Measurements from ENCODE around the gene UGT1A8. TPM values are rescaled to one million over a fixed set of nuclear protein-coding genes. Genes with fewer than 3 reads are reported as not detected.

The UGT1A8 gene
- total and polyA plus RNA-seq, 9 of the 15 experiments (the other 6 are each of a cell fraction or from before 2014, with no cell fraction given): 0.04 TPM; not detected in 8

Other genes starting within 250 kb of the UGT1A8 start
Only the 7 nearest of the 11 such genes appear.
- 8.5 and 11.3 TPM in 2 replicates for gene USP40, start 50.9 kb upstream of the UGT1A8 start, total RNA-seq (2014; rRNA removed)
- gene USP40, start 50.9 kb upstream of the UGT1A8 start, total RNA-seq (2014; rRNA removed; fragmentation: Illumina TruSeq; extraction: Trizol): 12.8 and 14.8 TPM in 2 replicates
- 12.2 and 12.8 TPM in 2 replicates for gene USP40, start 50.9 kb upstream of the UGT1A8 start, total RNA-seq (2015; rRNA removed; fragmentation: Illumina TruSeq; extraction: Trizol)
- 12.9 and 13.1 TPM in 2 replicates for gene USP40, start 50.9 kb upstream of the UGT1A8 start, total RNA-seq (2021)
- gene USP40, start 50.9 kb upstream of the UGT1A8 start, polyA plus RNA-seq (2011; rRNA removed): 15.0 TPM in 2 replicates
- gene USP40, start 50.9 kb upstream of the UGT1A8 start, polyA plus RNA-seq (2014; fragmentation: Illumina TruSeq; extraction: Trizol): 9.3 and 10.6 TPM in 2 replicates
- 1 to 10 TPM; 5.5 to 7.9 TPM for gene USP40, start 50.9 kb upstream of the UGT1A8 start, polyA plus RNA-seq (2014; fragmentation: Nextera tagmentation; extraction: Ambion mirVana)
- gene USP40, start 50.9 kb upstream of the UGT1A8 start, polyA plus RNA-seq (2014; rRNA removed): 9.0 and 9.3 TPM in 2 replicates
- not detected in 2 replicates for gene UGT1A10, start 18.8 kb downstream of the UGT1A8 start, total RNA-seq (2014; rRNA removed)
- gene UGT1A10, start 18.8 kb downstream of the UGT1A8 start, total RNA-seq (2014; rRNA removed; fragmentation: Illumina TruSeq; extraction: Trizol): not detected in 2 replicates
- not detected in 2 replicates for gene UGT1A10, start 18.8 kb downstream of the UGT1A8 start, total RNA-seq (2015; rRNA removed; fragmentation: Illumina TruSeq; extraction: Trizol)
- not detected in 2 replicates for gene UGT1A10, start 18.8 kb downstream of the UGT1A8 start, total RNA-seq (2021)
- not detected in 2 replicates for gene UGT1A10, start 18.8 kb downstream of the UGT1A8 start, polyA plus RNA-seq (2011; rRNA removed)
- not detected in 2 replicates for gene UGT1A10, start 18.8 kb downstream of the UGT1A8 start, polyA plus RNA-seq (2014; fragmentation: Illumina TruSeq; extraction: Trizol)
- not detected for gene UGT1A10, start 18.8 kb downstream of the UGT1A8 start, polyA plus RNA-seq (2014; fragmentation: Nextera tagmentation; extraction: Ambion mirVana)
- gene UGT1A10, start 18.8 kb downstream of the UGT1A8 start, polyA plus RNA-seq (2014; rRNA removed): not detected in 2 replicates
- gene UGT1A9, start 54.3 kb downstream of the UGT1A8 start, total RNA-seq (2014; rRNA removed): 0.09 TPM in 1 of 2 replicates, not detected in the other
- not detected in 2 replicates for gene UGT1A9, start 54.3 kb downstream of the UGT1A8 start, total RNA-seq (2014; rRNA removed; fragmentation: Illumina TruSeq; extraction: Trizol)
- gene UGT1A9, start 54.3 kb downstream of the UGT1A8 start, total RNA-seq (2015; rRNA removed; fragmentation: Illumina TruSeq; extraction: Trizol): not detected in 2 replicates
- not detected in 2 replicates for gene UGT1A9, start 54.3 kb downstream of the UGT1A8 start, total RNA-seq (2021)
- gene UGT1A9, start 54.3 kb downstream of the UGT1A8 start, polyA plus RNA-seq (2011; rRNA removed): not detected in 2 replicates
- not detected in 2 replicates for gene UGT1A9, start 54.3 kb downstream of the UGT1A8 start, polyA plus RNA-seq (2014; fragmentation: Illumina TruSeq; extraction: Trizol)
- gene UGT1A9, start 54.3 kb downstream of the UGT1A8 start, polyA plus RNA-seq (2014; fragmentation: Nextera tagmentation; extraction: Ambion mirVana): not detected
- gene UGT1A9, start 54.3 kb downstream of the UGT1A8 start, polyA plus RNA-seq (2014; rRNA removed): not detected in 2 replicates
- not detected in 2 replicates for gene UGT1A7, start 64.3 kb downstream of the UGT1A8 start, total RNA-seq (2014; rRNA removed)
- gene UGT1A7, start 64.3 kb downstream of the UGT1A8 start, total RNA-seq (2014; rRNA removed; fragmentation: Illumina TruSeq; extraction: Trizol): not detected in 2 replicates
- not detected in 2 replicates for gene UGT1A7, start 64.3 kb downstream of the UGT1A8 start, total RNA-seq (2015; rRNA removed; fragmentation: Illumina TruSeq; extraction: Trizol)
- gene UGT1A7, start 64.3 kb downstream of the UGT1A8 start, total RNA-seq (2021): not detected in 2 replicates
- gene UGT1A7, start 64.3 kb downstream of the UGT1A8 start, polyA plus RNA-seq (2011; rRNA removed): not detected in 2 replicates
- gene UGT1A7, start 64.3 kb downstream of the UGT1A8 start, polyA plus RNA-seq (2014; fragmentation: Illumina TruSeq; extraction: Trizol): not detected in 2 replicates
- gene UGT1A7, start 64.3 kb downstream of the UGT1A8 start, polyA plus RNA-seq (2014; fragmentation: Nextera tagmentation; extraction: Ambion mirVana): not detected
- not detected in 2 replicates for gene UGT1A7, start 64.3 kb downstream of the UGT1A8 start, polyA plus RNA-seq (2014; rRNA removed)
- gene UGT1A6, start 75.3 kb downstream of the UGT1A8 start, total RNA-seq (2014; rRNA removed): not detected in 2 replicates
- gene UGT1A6, start 75.3 kb downstream of the UGT1A8 start, total RNA-seq (2014; rRNA removed; fragmentation: Illumina TruSeq; extraction: Trizol): not detected in 2 replicates
- gene UGT1A6, start 75.3 kb downstream of the UGT1A8 start, total RNA-seq (2015; rRNA removed; fragmentation: Illumina TruSeq; extraction: Trizol): not detected in 2 replicates
- 0.09 TPM in 1 of 2 replicates, not detected in the other for gene UGT1A6, start 75.3 kb downstream of the UGT1A8 start, total RNA-seq (2021)
- not detected in 2 replicates for gene UGT1A6, start 75.3 kb downstream of the UGT1A8 start, polyA plus RNA-seq (2011; rRNA removed)
- gene UGT1A6, start 75.3 kb downstream of the UGT1A8 start, polyA plus RNA-seq (2014; fragmentation: Illumina TruSeq; extraction: Trizol): not detected in 2 replicates
- gene UGT1A6, start 75.3 kb downstream of the UGT1A8 start, polyA plus RNA-seq (2014; fragmentation: Nextera tagmentation; extraction: Ambion mirVana): not detected
- not detected in 2 replicates for gene UGT1A6, start 75.3 kb downstream of the UGT1A8 start, polyA plus RNA-seq (2014; rRNA removed)
- gene UGT1A5, start 95.3 kb downstream of the UGT1A8 start, total RNA-seq (2014; rRNA removed): not detected in 2 replicates
- gene UGT1A5, start 95.3 kb downstream of the UGT1A8 start, total RNA-seq (2014; rRNA removed; fragmentation: Illumina TruSeq; extraction: Trizol): not detected in 2 replicates
- not detected in 2 replicates for gene UGT1A5, start 95.3 kb downstream of the UGT1A8 start, total RNA-seq (2015; rRNA removed; fragmentation: Illumina TruSeq; extraction: Trizol)
- not detected in 2 replicates for gene UGT1A5, start 95.3 kb downstream of the UGT1A8 start, total RNA-seq (2021)
- gene UGT1A5, start 95.3 kb downstream of the UGT1A8 start, polyA plus RNA-seq (2011; rRNA removed): not detected in 2 replicates
- gene UGT1A5, start 95.3 kb downstream of the UGT1A8 start, polyA plus RNA-seq (2014; fragmentation: Illumina TruSeq; extraction: Trizol): not detected in 2 replicates
- not detected for gene UGT1A5, start 95.3 kb downstream of the UGT1A8 start, polyA plus RNA-seq (2014; fragmentation: Nextera tagmentation; extraction: Ambion mirVana)
- not detected in 2 replicates for gene UGT1A5, start 95.3 kb downstream of the UGT1A8 start, polyA plus RNA-seq (2014; rRNA removed)
- gene UGT1A4, start 101.1 kb downstream of the UGT1A8 start, total RNA-seq (2014; rRNA removed): not detected in 2 replicates
- gene UGT1A4, start 101.1 kb downstream of the UGT1A8 start, total RNA-seq (2014; rRNA removed; fragmentation: Illumina TruSeq; extraction: Trizol): not detected in 2 replicates
- gene UGT1A4, start 101.1 kb downstream of the UGT1A8 start, total RNA-seq (2015; rRNA removed; fragmentation: Illumina TruSeq; extraction: Trizol): not detected in 2 replicates
- gene UGT1A4, start 101.1 kb downstream of the UGT1A8 start, total RNA-seq (2021): not detected in 2 replicates
- not detected in 2 replicates for gene UGT1A4, start 101.1 kb downstream of the UGT1A8 start, polyA plus RNA-seq (2011; rRNA removed)
- not detected in 2 replicates for gene UGT1A4, start 101.1 kb downstream of the UGT1A8 start, polyA plus RNA-seq (2014; fragmentation: Illumina TruSeq; extraction: Trizol)
- gene UGT1A4, start 101.1 kb downstream of the UGT1A8 start, polyA plus RNA-seq (2014; fragmentation: Nextera tagmentation; extraction: Ambion mirVana): not detected
- not detected in 2 replicates for gene UGT1A4, start 101.1 kb downstream of the UGT1A8 start, polyA plus RNA-seq (2014; rRNA removed)